Stimulated activated CD8-positive, alpha-beta memory T cell treated with anti-CD3 and anti-CD28 coated beads, Interleukin-7, amount 100 ng/mL, for 4 hours (primary cell): ENCODE data around the gene STX18.
A peak's percentile ranks its signal among the peaks of the same experiment; 100 is the strongest.
"Not testable (repeated sequence)": the region's sequence is repeated elsewhere in the genome, so short reads cannot be mapped to it uniquely, and the experiment has no call there.

ENCODE experiments used
- DNase-seq, 2 donors: peaks; one replicate each; pipeline ENCODE4 v3.0.0-alpha.2; 2020; ENCODE audit warnings: low read depth in 2 of 2

Gene STX18

GRCh38 chr4:4480685-4481398 is 61.0 kb downstream of the STX18 start:
- DNase-seq = no peak

GRCh38 chr4:4480205-4480604 is 61.6 kb downstream of the STX18 start:
- DNase-seq = no peak

- no peak for DNase-seq
Measured at GRCh38 chr4:4479366-4479765, 62.5 kb downstream of the STX18 start.

- no peak for DNase-seq
Measured at GRCh38 chr4:4477796-4478195, 64.1 kb downstream of the STX18 start.

- DNase-seq = no peak
Measured at GRCh38 chr4:4477391-4477790, 64.5 kb downstream of the STX18 start.

- no peak for DNase-seq
Measured at GRCh38 chr4:4474476-4474875, 67.4 kb downstream of the STX18 start.

GRCh38 chr4:4472344-4472958 is 69.4 kb downstream of the STX18 start:
- no peak for DNase-seq

GRCh38 chr4:4471195-4471594 is 70.7 kb downstream of the STX18 start:
- DNase-seq = no peak

GRCh38 chr4:4470208-4470607 is 71.6 kb downstream of the STX18 start:
- DNase-seq = no peak

GRCh38 chr4:4465238-4465637 is 76.6 kb downstream of the STX18 start:
- not testable (repeated sequence) for DNase-seq

GRCh38 chr4:4462970-4463369 is 78.9 kb downstream of the STX18 start:
- DNase-seq = no peak

- peak; percentile 6 to 16 for DNase-seq
Measured at GRCh38 chr4:4461850-4462249, 80.0 kb downstream of the STX18 start.

GRCh38 chr4:4461178-4461577 is 80.7 kb downstream of the STX18 start:
- DNase-seq = no peak

- DNase-seq = no peak
Measured at GRCh38 chr4:4460759-4461158, 81.1 kb downstream of the STX18 start.

- DNase-seq = no peak
Measured at GRCh38 chr4:4459181-4459580, 82.7 kb downstream of the STX18 start.

- DNase-seq = no peak
Measured at GRCh38 chr4:4457803-4458553, 83.9 kb downstream of the STX18 start.

- DNase-seq = no peak
Measured at GRCh38 chr4:4456816-4457578, 84.9 kb downstream of the STX18 start.

GRCh38 chr4:4456351-4456750 is 85.5 kb downstream of the STX18 start:
- DNase-seq = no peak

GRCh38 chr4:4455210-4455865 is 86.5 kb downstream of the STX18 start:
- DNase-seq = no peak

GRCh38 chr4:4446434-4446833 is 95.4 kb downstream of the STX18 start:
- no peak for DNase-seq

- DNase-seq = no peak
Measured at GRCh38 chr4:4443821-4444220, 98.0 kb downstream of the STX18 start.
